Measurements from ENCODE around the gene SPINT2. TPM values are rescaled to one million over a fixed set of nuclear protein-coding genes. Genes with fewer than 3 reads are reported as not detected.

SPINT2 gene
- total and polyA plus RNA-seq, 2 of the 13 experiments (the other 11 are each of a cell fraction or from before 2014, with no cell fraction given) = 0.31 to 0.77 TPM

GRCh38 chr19:38224014-38224862, 40.1 kb upstream of the SPINT2 start, which contains the start of gene DPF1 (continued):
- TF ChIP-seq ZNF770 (CRISPR knock-in tag; IDR thresholded peaks at IDR 0.05) (0 out of 2 replicates have a peak, but pooled peaks have one; percentile 14), BCL3 (CRISPR knock-in tag; IDR thresholded peaks at IDR 0.05) (no peak), TEAD3 (CRISPR knock-in tag; optimal IDR thresholded peaks at IDR 0.05; ENCODE audit: borderline replicate concordance) (peak; percentile 44), RNF2 (conservative IDR thresholded peaks at IDR 0.05; ENCODE audit: low read depth) (0 out of 2 replicates have a peak, but pooled peaks have one; percentile 43), EP300 (IDR thresholded peaks at IDR 0.05; ENCODE audit: low read depth in 2 of 2, low read length in 2 of 2) (no peak), EP300 (CRISPR knock-in tag; IDR thresholded peaks at IDR 0.05; ENCODE audit: borderline replicate concordance) (no peak), ELF3 (CRISPR knock-in tag; IDR thresholded peaks at IDR 0.05) (peak; percentile 32; the same call in 1 of the 2 replicates), TBX2 (CRISPR knock-in tag; IDR thresholded peaks at IDR 0.05; ENCODE audit: borderline replicate concordance) (peak; percentile 25), FOXC1 (CRISPR knock-in tag; IDR thresholded peaks at IDR 0.05; ENCODE audit: borderline replicate concordance) (0 out of 2 replicates have a peak, but pooled peaks have one; percentile 53), ZEB1 (IDR thresholded peaks at IDR 0.05; ENCODE audit: insufficient replicate concordance, low read depth) (no peak), ZNF687 (CRISPR knock-in tag; IDR thresholded peaks at IDR 0.05) (peak; percentile 73), HNRNPLL (IDR thresholded peaks at IDR 0.05; ENCODE audit: low read depth, low read length, poor library complexity, severe bottlenecking) (peak; percentile 14), ZSCAN29 (CRISPR knock-in tag; conservative IDR thresholded peaks at IDR 0.05) (0 out of 2 replicates have a peak, but pooled peaks have one; percentile 50), KLF15 (CRISPR knock-in tag; IDR thresholded peaks at IDR 0.05; ENCODE audit: borderline replicate concordance) (no peak), HNF1A (IDR thresholded peaks at IDR 0.05; ENCODE audit: low read depth) (no peak), HNF1A (CRISPR knock-in tag; IDR thresholded peaks at IDR 0.05; ENCODE audit: borderline replicate concordance) (peak; percentile 41; the same call in 1 of the 2 replicates)
